Measurements from ENCODE around the gene BAX.

GRCh38 chr19:48985711-48986110, 31.0 kb downstream of the BAX start:
- no peak for TF ChIP-seq HDGF (IDR thresholded peaks at IDR 0.05; ENCODE audit: borderline replicate concordance)
- no peak for TF ChIP-seq TARDBP (IDR thresholded peaks at IDR 0.05)
- TF ChIP-seq FOXM1 (IDR thresholded peaks at IDR 0.05; ENCODE audit: borderline replicate concordance): no peak
- TF ChIP-seq FOXK2 (IDR thresholded peaks at IDR 0.05): no peak
- no peak for TF ChIP-seq ELF4 (IDR thresholded peaks at IDR 0.05)
- no peak for TF ChIP-seq L3MBTL2 (conservative IDR thresholded peaks at IDR 0.05)
- no peak for TF ChIP-seq ZNF384 (IDR thresholded peaks at IDR 0.05)
- no peak for TF ChIP-seq LEF1 (IDR thresholded peaks at IDR 0.05; ENCODE audit: borderline replicate concordance)
- no peak for TF ChIP-seq SP1 (IDR thresholded peaks at IDR 0.05)

Data from HEK293T (cell line).